Stomach (tissue), 9 donors: Measurements from ENCODE around the gene FGF14. TPM values are rescaled to one million over a fixed set of nuclear protein-coding genes. Genes with fewer than 3 reads are reported as not detected.
"Not testable (repeated sequence)": the region's sequence is repeated elsewhere in the genome, so short reads cannot be mapped to it uniquely, and the experiment has no call there.

Source experiments
- DNase-seq, 2 donors: peaks; one replicate each; pipeline versions ENCODE4 v3.0.0 to v3.0.0-alpha.2; 2013 to 2019
- H3K27ac ChIP-seq, 5 donors: fragments of 200-600 bp in 4 of 5; sonication (generic) in 4 of 5; one replicate each; pipeline ENCODE4 v1.5.1; 2013 to 2019; ENCODE audit warnings: mild to moderate bottlenecking in 1 of 5, moderate library complexity in 1 of 5
- H3K27me3 ChIP-seq, 3 donors: fragments of 200-600 bp; sonication (generic); one replicate each; pipeline ENCODE4 v1.5.1; 2017 to 2019; ENCODE audit warnings: mixed run types in 1 of 3
- H3K36me3 ChIP-seq, 4 donors: fragments of 200-600 bp; sonication (generic); 1 replicate in 3 of 4; 2 replicates in 1 of 4; pipeline ENCODE4 v1.5.1; 2016 to 2019
- H3K4me1 ChIP-seq, 4 donors: fragments of 200-600 bp; sonication (generic); one replicate each; pipeline ENCODE4 v1.5.1; 2016 to 2019
- H3K4me3 ChIP-seq, 4 donors: fragments of 200-600 bp; sonication (generic) in 3 of 4; one replicate each; pipeline ENCODE4 v1.5.1; 2016 to 2019; ENCODE audit warnings: mild to moderate bottlenecking in 1 of 4
- H3K9me3 ChIP-seq, 4 donors: fragments of 200-600 bp; sonication (generic); one replicate each; pipeline ENCODE4 v1.5.1; 2016 to 2019
- CTCF ChIP-seq, 7 experiments: fragments of 450-650 bp in 4 of 7; fragments of 200-600 bp in 3 of 7; sonication (generic) in 3 of 7; IDR thresholded peaks; one replicate each; pipeline ENCODE4 v1.5.1; 2016 to 2019; ENCODE audit warnings: antibody characterized with exemption in 7 of 7, control low read depth in 2 of 7, mild to moderate bottlenecking in 1 of 7
- EP300 ChIP-seq: sonication (generic); formaldehyde crosslinking; IDR thresholded peaks from one replicate; pipeline ENCODE4 v1.6.1; 2017; ENCODE audit warnings: antibody characterized with exemption
- POLR2A ChIP-seq, 4 donors: fragments of 450-650 bp; IDR thresholded peaks; one replicate each; pipeline ENCODE4 v1.6.1; 2016; ENCODE audit warnings: antibody characterized with exemption in 4 of 4, control low read depth in 2 of 4, mild to moderate bottlenecking in 1 of 4, moderate library complexity in 1 of 4
- POLR2AphosphoS5 ChIP-seq, 3 donors: sonication (generic); formaldehyde crosslinking; IDR thresholded peaks; one replicate each; pipeline ENCODE4 v1.6.1; 2016; ENCODE audit warnings: antibody characterized with exemption in 3 of 3
- WGBS, 5 donors: extraction: QIAGEN DNeasy Blood & Tissue Kit in 3 of 5; methylation state at CpG; one replicate each; pipeline versions ENCODE4 v1.1.5 to v1.1.7; 2013 to 2018; 5-methylcytosine and 5-hydroxymethylcytosine counted together
- intact Hi-C: fragments of 100-400 bp; cut with DNase I; formaldehyde crosslinking; loops from one replicate; pipeline ENCODE4 v1.15.1; 2023; ENCODE audit warnings: low total_unique reads
- polyA plus RNA-seq, 3 donors: library from polyadenylated mRNA; stranded (reverse); fragments of 200-250 nt; gene quantifications; one replicate each; pipeline ENCODE4 v1.2.3, GENCODE V29; 2013
- total RNA-seq, 5 donors: library from RNA; depleted of rRNA; stranded (reverse); fragments of >200 nt; gene quantifications; one replicate each; pipeline versions ENCODE4 v1.1.0 to v1.2.3, GENCODE V29; 2014 to 2016
- donor health status: healthy with polysubstance abuse.
- donor health status: Bipolar disorder and iron deficiency.
- donor health status: healthy.

The FGF14 gene
- total and polyA plus RNA-seq, 8 donors: 0.08 to 6.6 (median 0.54) TPM

GRCh38 chr13:102100234-102100633 is 301.6 kb downstream of the FGF14 start:
- TF ChIP-seq EP300 (no peak), POLR2A (IDR thresholded peaks at IDR 0.05) (no peak), CTCF (IDR thresholded peaks at IDR 0.05) (no peak), POLR2AphosphoS5 (IDR thresholded peaks at IDR 0.05) (no peak)
- H3K4me3 ChIP-seq: no peak overlapping the region
- H3K27me3 ChIP-seq: no peaks in the 10 kb centered on the region
- H3K9me3 ChIP-seq: no peaks in the 10 kb centered on the region
- intact Hi-C loops: no loop called here
- no peaks in the 10 kb centered on the region for H3K36me3 ChIP-seq
- 76 to 85% (median 77%) methylated on average over 3 of the region's 3 CpGs for WGBS, 5 donors
- no peaks in the 10 kb centered on the region for H3K4me1 ChIP-seq
- DNase-seq: no peak
- H3K27ac ChIP-seq: no peak overlapping the region

- Histone ChIP-seq H3K27ac (no peak overlapping the region), H3K9me3 (no peaks in the 10 kb centered on the region), H3K27me3 (no peaks in the 10 kb centered on the region), H3K36me3 (no peaks in the 10 kb centered on the region), H3K4me3 (no peak overlapping the region), H3K4me1 (no peaks in the 10 kb centered on the region)
- intact Hi-C loops: no loop called here
- DNase-seq: no peak
- 25 to 35% (median 26%) methylated on average over 5 of the region's 5 CpGs for WGBS, 5 donors
- no peak for TF ChIP-seq EP300
- no peak for TF ChIP-seq CTCF (IDR thresholded peaks at IDR 0.05)
- no peak for TF ChIP-seq POLR2AphosphoS5 (IDR thresholded peaks at IDR 0.05)
- no peak for TF ChIP-seq POLR2A (IDR thresholded peaks at IDR 0.05)
These were observed 304.1 kb downstream of the FGF14 start for GRCh38 chr13:102097708-102098107.

GRCh38 chr13:102093288-102093687 is 308.6 kb downstream of the FGF14 start:
- H3K9me3 ChIP-seq, H3K4me1 ChIP-seq, H3K4me3 ChIP-seq, intact Hi-C loops, DNase-seq, H3K27me3 ChIP-seq, H3K36me3 ChIP-seq, H3K27ac ChIP-seq: not testable (repeated sequence)

- Histone ChIP-seq H3K27me3 (no peaks in the 10 kb centered on the region), H3K27ac (no peak overlapping the region), H3K36me3 (no peaks in the 10 kb centered on the region), H3K9me3 (no peaks in the 10 kb centered on the region), H3K4me1 (no peaks in the 10 kb centered on the region), H3K4me3 (no peak overlapping the region)
- TF ChIP-seq EP300 (no peak), CTCF (IDR thresholded peaks at IDR 0.05) (peak in 1 of 7 experiments; percentile 9)
- no peak for DNase-seq
- intact Hi-C loops: no loop called here
- WGBS, 5 donors: 36 to 58% (median 42%) methylated on average over 3 of the region's 3 CpGs
These were observed 310.6 kb downstream of the FGF14 start for GRCh38 chr13:102091231-102091630.

- Histone ChIP-seq H3K4me1 (no peaks in the 10 kb centered on the region), H3K4me3 (no peak overlapping the region), H3K27ac (no peak overlapping the region), H3K9me3 (no peaks in the 10 kb centered on the region), H3K27me3 (no peaks in the 10 kb centered on the region), H3K36me3 (no peaks in the 10 kb centered on the region)
- WGBS, 5 donors: 72 to 89% (median 86%) methylated on average over 8 of the region's 8 CpGs
- DNase-seq: no peak
- intact Hi-C loops: no loop called here
- no peak for TF ChIP-seq POLR2A (IDR thresholded peaks at IDR 0.05)
- no peak for TF ChIP-seq POLR2AphosphoS5 (IDR thresholded peaks at IDR 0.05)
- TF ChIP-seq EP300: no peak
- TF ChIP-seq CTCF (IDR thresholded peaks at IDR 0.05): no peak
These were observed 311.3 kb downstream of the FGF14 start for GRCh38 chr13:102090532-102090931.
